GM23338 (cell line): ENCODE data around the gene SYNGR3. TPM values are rescaled to one million over a fixed set of nuclear protein-coding genes. Genes with fewer than 3 reads are reported as not detected.

Experiments used
- ATAC-seq: fragments of 200-7000 bp; cut with Tn5 transposase; 3 replicates; pipeline ENCODE4 v1.9.1; 2020
- DNase-seq: peaks from one replicate; pipeline ENCODE4 v3.0.0-alpha.2; 2015; ENCODE audit warnings: low spot score
- H2AFZ ChIP-seq: fragments of 200-600 bp; sonication (generic); 2 replicates; pipeline ENCODE4 v1.8.0; 2016; ENCODE audit warnings: antibody characterized with exemption, mild to moderate bottlenecking, moderate library complexity
- H3F3A ChIP-seq: fragments of 200-600 bp; sonication (generic); replicated peaks from 2 replicates; pipeline ENCODE4 v1.8.0; 2017; ENCODE audit warnings: antibody characterized with exemption, mixed run types, low read depth
- H3K27ac ChIP-seq: fragments of 200-600 bp; sonication (generic); 2 replicates; pipeline ENCODE4 v1.6.1; 2016; ENCODE audit warnings: low read depth
- H3K27me3 ChIP-seq: fragments of 200-600 bp; sonication (generic); 2 replicates; pipeline ENCODE4 v1.8.0; 2016; ENCODE audit warnings: mild to moderate bottlenecking, mixed run types, moderate library complexity; ENCODE audit not compliant: insufficient read depth
- H3K36me3 ChIP-seq: fragments of 200-600 bp; sonication (generic); 2 replicates; pipeline ENCODE4 v1.8.0; 2016; ENCODE audit warnings: mild to moderate bottlenecking; ENCODE audit not compliant: insufficient read depth
- H3K4me1 ChIP-seq: fragments of 200-600 bp; sonication (generic); 2 replicates; pipeline ENCODE4 v1.8.0; 2016; ENCODE audit warnings: mild to moderate bottlenecking, moderate library complexity; ENCODE audit not compliant: insufficient read depth
- H3K4me2 ChIP-seq: fragments of 200-600 bp; sonication (generic); 2 replicates; pipeline ENCODE4 v1.7.1; 2017; ENCODE audit warnings: mixed run types
- H3K4me3 ChIP-seq: fragments of 200-600 bp; sonication (generic); 2 replicates; pipeline ENCODE4 v1.6.1; 2016; ENCODE audit warnings: mixed run types
- H3K79me2 ChIP-seq: fragments of 200-600 bp; sonication (generic); replicated peaks from 2 replicates; pipeline ENCODE4 v1.8.0; 2017; ENCODE audit warnings: mild to moderate bottlenecking; ENCODE audit not compliant: insufficient read depth
- H3K9me2 ChIP-seq: fragments of 200-600 bp; sonication (generic); 2 replicates; pipeline ENCODE4 v1.8.0; 2017; ENCODE audit not compliant: insufficient read depth
- H4K20me1 ChIP-seq: fragments of 200-600 bp; sonication (generic); replicated peaks from 2 replicates; pipeline ENCODE4 v1.8.0; 2017; ENCODE audit warnings: mild to moderate bottlenecking; ENCODE audit not compliant: insufficient read depth
- H3K27ac Mint-ChIP-seq: 2 replicates; pipeline ENCODE4 v1.8.0; 2020; ENCODE audit warnings: inconsistent platforms, mild to moderate bottlenecking, moderate library complexity, mixed read lengths
- H3K27me3 Mint-ChIP-seq: 3 replicates; pipeline ENCODE4 v1.8.0; 2022; ENCODE audit warnings: low read depth, mild to moderate bottlenecking, moderate library complexity, mixed read lengths, inconsistent platforms; ENCODE audit not compliant: insufficient read depth, poor library complexity
- H3K36me3 Mint-ChIP-seq: 3 replicates; pipeline ENCODE4 v1.8.0; 2021; ENCODE audit warnings: low read depth, mild to moderate bottlenecking, inconsistent platforms, moderate library complexity, mixed read lengths
- H3K4me1 Mint-ChIP-seq: 3 replicates; pipeline ENCODE4 v1.8.0; 2020; ENCODE audit warnings: mild to moderate bottlenecking, inconsistent platforms, mixed read lengths
- H3K4me3 Mint-ChIP-seq: 3 replicates; pipeline ENCODE4 v1.8.0; 2021; ENCODE audit warnings: moderate library complexity, mild to moderate bottlenecking, inconsistent platforms, mixed read lengths
- H3K9me3 Mint-ChIP-seq: 3 replicates; pipeline ENCODE4 v1.8.0; 2020; ENCODE audit warnings: moderate library complexity, mild to moderate bottlenecking, inconsistent platforms, mixed read lengths
- CREB1 ChIP-seq: fragments of 250-450 bp; sonication (Bioruptor Pico); IDR thresholded peaks from 2 replicates; pipeline ENCODE4 v1.5.0; 2020; ENCODE audit warnings: low read depth, mild to moderate bottlenecking, moderate library complexity
- CTCF ChIP-seq, 2 experiments: fragments of 200-600 bp in 1 of 2; sonication (generic) in 1 of 2; conservative IDR thresholded peaks; 2 replicates each; pipeline versions ENCODE4 v1.5.1 to v1.6.1; 2016 to 2017; ENCODE audit warnings: antibody characterized with exemption in 2 of 2, low read depth in 2 of 2, mild to moderate bottlenecking in 2 of 2, moderate library complexity in 1 of 2
- ETS1 ChIP-seq: IDR thresholded peaks from 2 replicates; pipeline ENCODE4 v1.6.1; 2016; ENCODE audit warnings: antibody characterized with exemption
- EZH2 ChIP-seq: fragments of 200-600 bp; sonication (generic); IDR thresholded peaks from one replicate; pipeline ENCODE4 v1.8.0; 2017; ENCODE audit warnings: antibody characterized with exemption, mild to moderate bottlenecking, low read depth; ENCODE audit not compliant: unreplicated experiment
- EZH2phosphoT487 ChIP-seq: fragments of 200-600 bp; sonication (generic); IDR thresholded peaks from one replicate; pipeline ENCODE4 v1.8.1; 2018; ENCODE audit warnings: antibody characterized with exemption; ENCODE audit not compliant: unreplicated experiment
- JUNB ChIP-seq: IDR thresholded peaks from one replicate; pipeline ENCODE4 v1.6.1; 2016; ENCODE audit warnings: antibody characterized with exemption; ENCODE audit not compliant: unreplicated experiment
- POLR2AphosphoS5 ChIP-seq: IDR thresholded peaks from 2 replicates; pipeline ENCODE4 v1.6.1; 2016; ENCODE audit warnings: antibody characterized with exemption, low read depth
- REST ChIP-seq: IDR thresholded peaks from one replicate; pipeline ENCODE4 v1.6.1; 2018; ENCODE audit warnings: antibody characterized with exemption; ENCODE audit not compliant: unreplicated experiment
- STAT1 ChIP-seq: IDR thresholded peaks from one replicate; pipeline ENCODE4 v1.6.1; 2016; ENCODE audit warnings: antibody characterized with exemption; ENCODE audit not compliant: unreplicated experiment
- ZNF331 ChIP-seq: fragments of 250-450 bp; sonication (Bioruptor Pico); IDR thresholded peaks from 2 replicates; pipeline ENCODE4 v1.5.0; 2020; ENCODE audit warnings: low read depth, mild to moderate bottlenecking, moderate library complexity
- ZNF462 ChIP-seq: fragments of 250-450 bp; sonication (Bioruptor Pico); IDR thresholded peaks from 2 replicates; pipeline ENCODE4 v1.5.0; 2020; ENCODE audit warnings: mild to moderate bottlenecking, moderate library complexity
- polyA plus RNA-seq: library from polyadenylated mRNA; unstranded; fragments of >200 nt; fragmentation: Nextera tagmentation; extraction: Ambion mirVana; gene quantifications from 2 replicates; pipeline ENCODE4 v1.2.1, GENCODE V29; 2016
- total RNA-seq: library from RNA; depleted of rRNA; stranded (reverse); fragments of >200 nt; shearing (Covaris generic); gene quantifications from 2 replicates; pipeline ENCODE4 v1.2.3, GENCODE V29; 2014

Gene SYNGR3
- total and polyA plus RNA-seq, 2 experiments from 2014 or later: 45.4 to 77.7 TPM

DNA sequence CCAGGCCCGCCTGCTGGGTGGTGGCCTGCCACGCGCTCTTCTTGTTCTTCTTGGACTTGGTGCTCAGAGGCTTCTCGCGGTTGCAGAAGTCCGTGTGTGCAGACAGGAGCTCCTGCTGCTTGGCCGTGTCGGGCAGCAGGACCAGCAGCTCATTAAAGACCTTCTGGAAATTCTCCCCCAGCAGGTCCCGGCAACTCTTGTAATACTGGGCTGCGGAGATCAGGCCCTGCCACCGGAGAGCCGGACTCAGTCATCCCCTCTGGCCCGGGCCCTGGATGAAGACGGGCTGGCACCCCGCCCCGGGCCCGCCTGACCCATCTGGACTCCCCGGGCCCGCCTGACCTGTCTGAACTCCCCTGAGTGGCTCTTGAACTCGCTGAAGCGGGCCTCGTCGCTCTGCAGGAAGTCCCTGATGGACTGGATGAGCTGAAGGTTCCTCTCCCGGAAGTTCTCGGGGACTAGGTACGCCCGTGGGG is 8.6 kb downstream of the SYNGR3 start:
- Histone ChIP-seq H2AFZ (no peak overlapping the region), H3K4me1 (no peaks in the 10 kb centered on the region), H4K20me1 (peaks cover 2% of the 10 kb centered on the region), H3K9me2 (no peaks in the 10 kb centered on the region), H3K4me3 (no peak overlapping the region), H3K27ac (no peak overlapping the region), H3F3A (0 out of 2 replicates have a peak, but pooled peaks cover 12% of the 10 kb centered on the region), H3K36me3 (no peaks in the 10 kb centered on the region; the same call in 1 of the 2 replicates), H3K4me2 (no peak overlapping the region), H3K79me2 (peaks cover 6% of the 10 kb centered on the region), H3K27me3 (no peaks in the 10 kb centered on the region)
- Mint-ChIP-seq H3K9me3 (no peaks in the 10 kb centered on the region), H3K4me3 (no peak overlapping the region; the same call in 2 of the 3 replicates), H3K27me3 (peaks cover 3% of the 10 kb centered on the region), H3K27ac (no peak overlapping the region), H3K4me1 (peaks cover under 1% of the 10 kb centered on the region; the same call in 2 of the 3 replicates), H3K36me3 (peaks cover 31% of the 10 kb centered on the region)
- DNase-seq (no peak), ATAC-seq (no peak)
- TF ChIP-seq POLR2AphosphoS5: no peak
- no peak for TF ChIP-seq EZH2phosphoT487
- no peak for TF ChIP-seq REST
- TF ChIP-seq STAT1: no peak
- no peak for TF ChIP-seq ZNF331 (CRISPR knock-in tag)
- no peak for TF ChIP-seq JUNB
- no peak for TF ChIP-seq CTCF (conservative IDR thresholded peaks at IDR 0.05; ENCODE audit: low read depth in 2 of 2)
- no peak for TF ChIP-seq EZH2
- TF ChIP-seq ZNF462 (CRISPR knock-in tag): no peak
- no peak for TF ChIP-seq ETS1
- no peak for TF ChIP-seq CREB1 (CRISPR knock-in tag)
